ENCODE results near the gene HOXD3. TPM values are rescaled to one million over a fixed set of nuclear protein-coding genes. Genes with fewer than 3 reads are reported as not detected.

Gene HOXD3
- total and polyA plus RNA-seq, 9 of the 15 experiments (the other 6 are each of a cell fraction or from before 2014, with no cell fraction given): not detected

GRCh38 chr2:176107731-176108181, 49.4 kb upstream of the HOXD3 start:
- intact Hi-C loops (cut with micrococcal nuclease) (no loop called here), in situ Hi-C loops (cut with MboI) (no loop called here)
- 35% methylated on average over 16 of the region's 59 CpGs for WGBS (ENCODE audit: insufficient coverage, low coverage, missing lambda C conversion rate)
- no TSS peak for BruUV-seq (replicated peaks)
- H3K9me1 ChIP-seq (ENCODE audit: control insufficient read depth, insufficient read depth, low read length): no peaks in the 10 kb centered on the region
- H3K27me3 ChIP-seq (ENCODE audit: control insufficient read depth in 2 of 2, insufficient read depth in 2 of 2, low read length in 2 of 2): peaks cover 43 to 50% of the 10 kb centered on the region in 2 experiments
- peaks cover 0 to 15% of the 10 kb centered on the region in 2 experiments; a peak in 1 of 5 replicates for H3K4me1 ChIP-seq (replicated peaks in 1 of 2; ENCODE audit: control insufficient read depth in 2 of 2, insufficient read depth in 2 of 2, low read length in 2 of 2)
- H3K27ac ChIP-seq (ENCODE audit: extremely low read depth, low read depth, low read length): no peak overlapping the region
- ChIA-PET CTCF (ENCODE audit: low intra/inter-chr PET ratio) (no interaction called here), POLR2A (no interaction called here)
- H4K20me1 ChIP-seq (replicated peaks; ENCODE audit: control insufficient read depth, insufficient read depth, low read length): peaks cover 4% of the 10 kb centered on the region; the same call in 1 of the 2 replicates
- H3K79me2 ChIP-seq (ENCODE audit: control insufficient read depth, insufficient read depth, low read length): no peaks in the 10 kb centered on the region
- H3K9ac ChIP-seq (ENCODE audit: insufficient read depth in 1 of 2, low read depth in 2 of 2, low read length in 2 of 2): no peak overlapping the region
- H3K4me2 ChIP-seq (ENCODE audit: insufficient read depth, low read length): no peak overlapping the region
- no peaks in the 10 kb centered on the region for H3K9me3 ChIP-seq (replicated peaks; ENCODE audit: control insufficient read depth, insufficient read depth, low read depth, low read length)
- no peak overlapping the region for H2AFZ ChIP-seq (ENCODE audit: low read depth, low read length)
- FAIRE-seq: no peak
- TF ChIP-seq THRA (IDR thresholded peaks at IDR 0.05) (no peak), HMGXB4 (CRISPR knock-in tag; IDR thresholded peaks at IDR 0.05) (no peak), PPARD (CRISPR knock-in tag; IDR thresholded peaks at IDR 0.05) (no peak), FOS (IDR thresholded peaks at IDR 0.05; ENCODE audit: extremely low read depth, insufficient read length) (no peak), SUPT5H (IDR thresholded peaks at IDR 0.05) (no peak), ZNF282 (CRISPR knock-in tag; IDR thresholded peaks at IDR 0.05) (no peak), RBM15 (IDR thresholded peaks at IDR 0.05; ENCODE audit: insufficient read depth, low read length) (no peak), ARID1B (IDR thresholded peaks at IDR 0.05) (no peak), BRCA1 (IDR thresholded peaks at IDR 0.05) (no peak), BRCA1 (CRISPR knock-in tag; IDR thresholded peaks at IDR 0.05) (no peak), POLR2H (tag; IDR thresholded peaks at IDR 0.05; ENCODE audit: low read depth) (no peak)
- no peaks in the 10 kb centered on the region for H3K36me3 ChIP-seq (ENCODE audit: control insufficient read depth, insufficient read depth, low read length)
- no peak for ATAC-seq
- no peak overlapping the region for H3K4me3 ChIP-seq
- no peak for DNase-seq (ENCODE audit: extremely low read depth in 1 of 4, low spot score in 3 of 4)

Data from K562 (cell line).